Medulla oblongata (tissue), 1 donor: ENCODE measurements around the gene SRRM2.

Experiments used
- DNase-seq: peaks from one replicate; pipeline ENCODE4 v3.0.0-alpha.2; 2015; ENCODE audit errors: extremely low spot score

The SRRM2 gene

DNA sequence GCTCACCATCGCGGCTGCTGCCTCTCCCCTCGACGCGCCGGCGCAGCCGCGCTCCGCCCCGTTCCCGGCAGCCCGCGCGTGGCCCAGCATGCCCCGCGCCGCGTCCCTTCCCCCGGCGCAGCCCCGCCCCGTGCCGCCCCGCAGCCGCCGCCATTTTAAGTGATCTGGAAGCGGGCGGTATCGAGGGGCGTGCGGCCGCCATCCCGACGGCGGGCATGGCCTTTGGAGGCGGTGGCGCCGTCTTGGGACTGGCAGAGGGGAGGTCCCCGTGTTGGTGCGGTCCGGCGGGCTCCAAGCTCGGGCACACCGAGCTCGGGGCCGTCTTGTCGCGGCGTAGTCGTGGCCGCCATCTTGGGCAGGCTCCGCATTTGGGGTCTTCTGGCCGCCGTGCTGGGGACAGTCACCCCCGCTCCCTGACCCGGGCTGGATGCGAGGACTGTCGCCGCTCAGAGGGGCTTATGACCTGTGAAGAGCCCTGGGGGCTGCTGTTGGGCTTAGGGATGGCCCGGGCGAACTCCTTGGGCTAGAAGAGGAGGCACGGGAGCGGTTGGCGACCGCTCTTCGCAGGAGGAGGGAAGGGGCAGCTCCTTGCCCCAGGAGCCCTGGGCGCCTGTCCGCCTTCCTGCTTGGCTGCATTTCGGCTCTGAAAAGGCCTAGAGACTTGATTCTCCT, 24.9 kb downstream of the SRRM2 start, which contains the start of gene ELOB:
ELOB (minus strand) TSS at position 50 of the 672 bp plus-strand sequence; CDS start at position 9, 41 bp downstream.
- DNase-seq, result peak; percentile 81

DNA sequence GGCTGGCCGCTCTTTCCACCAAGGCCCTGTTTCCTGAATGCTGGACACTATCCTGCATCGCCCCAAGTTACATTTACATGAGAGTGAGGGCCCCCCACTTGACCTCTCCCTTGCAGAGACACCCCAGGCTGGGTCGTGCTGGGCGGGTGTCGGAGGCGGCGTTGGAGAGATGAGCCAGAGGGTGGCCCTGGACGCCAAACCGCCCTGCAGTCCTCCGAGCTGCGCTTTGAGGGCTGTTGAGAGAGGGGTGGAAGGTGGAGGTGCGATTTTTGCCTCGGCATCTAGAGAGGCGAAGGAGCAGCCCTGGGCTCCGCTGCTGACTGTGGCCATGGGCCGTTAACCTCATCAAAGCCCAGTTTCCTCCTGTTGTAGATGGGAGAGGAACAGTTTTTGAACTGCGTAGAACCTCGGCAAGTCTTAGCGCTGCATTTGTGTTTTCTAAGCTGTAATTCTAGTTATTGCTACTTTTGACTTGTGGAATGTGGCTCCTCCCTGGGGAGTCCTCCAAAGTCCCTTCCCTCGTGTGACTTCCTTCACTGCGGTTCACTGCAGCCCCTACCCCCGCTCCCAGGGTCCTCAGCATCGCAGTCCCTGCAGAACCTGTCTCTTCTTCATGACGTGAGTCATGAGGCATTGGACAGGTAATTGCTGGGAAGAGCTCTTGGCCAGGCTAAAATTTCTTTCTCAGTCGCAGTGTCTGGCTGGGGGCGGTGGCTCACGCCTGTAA, 25.6 kb downstream of the SRRM2 start:
- peak; percentile 27 for DNase-seq

GRCh38 chr16:2778630-2778958, 26.2 kb downstream of the SRRM2 start:
- no peak for DNase-seq

DNA sequence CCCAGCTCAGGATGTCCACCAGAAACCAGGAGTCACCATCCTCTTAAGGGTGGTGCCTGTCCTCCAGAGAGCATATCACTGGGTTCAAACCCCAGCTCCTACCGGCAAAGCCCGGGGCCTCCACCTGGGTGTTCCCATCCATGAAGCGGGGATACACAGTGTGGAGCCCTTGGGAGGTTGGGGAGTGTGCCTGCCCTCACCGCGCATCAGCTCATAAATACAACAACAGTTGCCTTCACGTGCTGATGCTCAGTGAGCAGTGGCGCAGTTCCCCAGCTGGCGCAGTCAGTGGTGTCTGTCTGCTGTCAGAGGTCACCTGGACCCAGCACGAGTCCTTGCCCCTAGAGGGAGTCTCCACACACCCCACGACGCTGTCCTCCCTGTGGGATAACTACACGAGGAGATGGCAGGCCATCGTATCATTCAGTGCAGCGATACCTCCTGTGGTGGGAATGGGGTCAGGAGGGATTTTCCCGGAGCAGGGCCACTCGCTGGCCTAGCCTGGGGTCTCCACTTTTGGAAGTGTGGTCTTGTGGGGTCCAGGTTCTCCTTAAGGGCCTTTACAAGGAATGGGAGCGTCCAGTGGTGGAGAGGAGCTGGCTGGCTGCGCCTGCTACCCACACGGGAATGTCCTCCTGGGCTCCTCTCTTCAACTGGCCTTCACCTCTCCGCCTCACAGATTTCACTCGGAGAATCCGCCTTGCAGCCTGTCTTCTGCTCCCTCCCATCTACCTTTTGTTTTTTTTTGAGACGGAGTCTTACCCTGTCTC, 26.9 kb downstream of the SRRM2 start:
- no peak for DNase-seq

DNA sequence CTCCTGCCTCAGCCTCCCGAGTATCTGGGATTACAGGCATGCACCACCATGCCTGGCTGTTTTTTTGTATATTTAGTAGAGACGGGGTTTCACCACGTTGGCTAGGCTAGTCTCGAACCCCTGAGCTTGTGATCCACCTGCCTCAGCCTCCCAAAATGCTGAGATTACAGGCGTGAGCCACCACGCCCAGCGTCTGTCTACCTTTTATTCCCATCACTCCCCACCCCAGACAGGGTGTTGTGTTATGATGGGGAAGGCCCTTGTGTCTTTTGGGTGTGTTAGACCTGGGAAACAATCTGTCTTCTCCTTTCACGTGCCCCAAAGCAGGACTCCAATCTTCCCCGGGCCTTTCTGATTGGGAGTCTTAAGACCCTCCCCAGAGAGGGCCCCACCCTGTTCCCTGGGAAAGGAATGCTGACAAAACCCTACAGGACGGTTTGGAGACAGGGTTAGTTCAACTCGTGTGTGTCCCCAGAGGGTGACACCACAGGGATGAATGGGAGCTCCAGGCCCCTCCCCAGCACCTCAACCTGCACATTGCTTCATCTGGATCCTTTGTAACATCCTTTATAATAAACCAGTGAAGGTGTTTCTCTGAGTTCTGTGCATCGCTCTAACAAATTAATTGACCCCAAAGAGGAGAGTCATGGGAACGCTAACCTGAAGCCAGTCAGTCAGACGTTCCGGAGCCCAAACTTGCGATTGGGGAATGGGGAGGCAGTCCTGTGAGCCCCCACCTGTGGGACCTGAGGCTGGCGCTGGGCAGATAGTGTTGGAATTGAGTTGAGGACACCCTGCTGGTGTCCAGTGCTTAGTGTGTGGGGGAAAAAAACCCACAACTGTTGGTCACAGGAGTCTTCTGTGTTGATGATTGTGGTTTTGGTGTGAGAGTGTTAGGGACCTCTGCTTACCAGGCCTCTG, 27.8 kb downstream of the SRRM2 start:
- no peak for DNase-seq

GRCh38 chr16:2782583-2783351, 30.3 kb downstream of the SRRM2 start:
- no peak for DNase-seq

- DNase-seq, result no peak
Measured at GRCh38 chr16:2783581-2784357, 31.3 kb downstream of the SRRM2 start.

GRCh38 chr16:2784358-2785100, 32.1 kb downstream of the SRRM2 start:
- no peak for DNase-seq

- no peak for DNase-seq
Measured at GRCh38 chr16:2785101-2785991, 32.9 kb downstream of the SRRM2 start.

DNA sequence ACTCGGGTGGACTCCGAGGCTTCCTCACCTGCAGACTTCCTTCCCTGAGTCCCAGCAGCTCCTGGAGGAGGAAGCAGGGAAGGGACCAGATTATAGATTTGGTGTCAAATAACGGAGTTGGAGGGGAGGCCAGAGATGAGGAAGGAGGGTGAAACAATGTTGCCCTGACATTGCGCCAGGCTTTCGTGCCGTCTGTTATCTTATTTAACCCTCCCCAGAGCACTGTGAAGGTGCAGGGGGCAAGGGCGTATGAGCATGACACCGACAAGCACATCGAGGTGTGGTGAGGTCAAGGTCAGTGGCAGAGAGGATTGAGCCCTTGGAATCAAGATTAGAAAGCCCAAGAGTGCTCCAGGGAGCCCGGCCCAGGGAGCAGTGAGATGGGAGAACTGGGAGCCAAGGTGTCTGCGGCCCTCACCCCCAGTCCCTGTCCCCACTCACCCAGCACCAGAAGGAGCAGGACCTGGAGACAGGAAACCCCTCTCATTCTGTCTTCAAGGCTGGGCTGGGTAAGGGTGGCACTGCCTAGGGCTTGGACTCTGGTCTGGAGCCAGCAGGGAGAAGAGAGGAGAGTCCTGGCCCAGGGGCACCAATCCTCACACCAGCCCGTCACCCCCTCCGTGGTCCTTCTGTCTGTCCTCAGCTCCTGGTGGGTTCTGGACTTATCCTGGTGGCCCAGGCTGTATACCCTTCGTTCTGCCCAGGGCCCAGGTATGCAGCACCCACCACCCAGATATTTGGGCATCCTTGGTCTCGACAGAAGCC, 33.8 kb downstream of the SRRM2 start:
- DNase-seq, result no peak

DNA sequence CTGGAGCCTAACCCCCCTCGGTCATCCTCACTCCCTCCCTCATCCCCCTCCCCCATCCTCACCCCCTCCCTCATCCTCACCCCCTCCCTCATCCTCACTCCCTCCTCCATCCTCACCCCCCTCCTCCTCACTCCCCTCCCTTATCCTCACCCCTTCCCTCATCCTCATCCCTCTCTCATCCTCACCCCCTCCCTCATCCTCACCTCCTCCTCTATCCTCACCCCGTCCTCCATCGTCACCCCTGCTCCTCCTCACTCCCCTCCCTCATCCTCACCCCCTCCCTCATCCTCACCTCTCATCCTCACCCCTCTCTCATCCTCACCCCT, 34.4 kb downstream of the SRRM2 start:
- DNase-seq, result no peak

DNA sequence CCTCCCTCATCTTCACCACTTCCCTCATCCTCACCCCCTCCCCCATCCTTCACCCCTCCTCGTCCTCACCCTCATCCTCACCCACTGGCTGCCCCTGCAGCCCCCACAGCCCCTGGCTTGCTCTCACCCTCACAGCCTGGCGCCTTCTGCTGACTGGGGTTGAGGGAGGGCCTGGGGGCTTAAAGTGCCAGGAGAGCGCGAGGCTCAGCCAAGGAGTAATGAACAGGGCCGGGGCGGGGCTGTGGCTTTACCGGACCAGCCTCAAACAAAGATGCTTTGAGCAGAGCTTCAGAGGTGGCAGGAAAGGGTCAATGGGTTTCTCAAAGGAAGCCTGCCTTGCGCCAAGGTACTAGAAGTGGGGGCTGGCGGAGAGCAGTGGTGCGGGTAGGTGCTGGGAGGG, 35.0 kb downstream of the SRRM2 start, which contains the start of gene PRSS33:
PRSS33 (minus strand) TSS at position 155 of the 400 bp plus-strand sequence. CDS start 1,013 bp downstream, outside the sequence.
- no peak for DNase-seq

DNA sequence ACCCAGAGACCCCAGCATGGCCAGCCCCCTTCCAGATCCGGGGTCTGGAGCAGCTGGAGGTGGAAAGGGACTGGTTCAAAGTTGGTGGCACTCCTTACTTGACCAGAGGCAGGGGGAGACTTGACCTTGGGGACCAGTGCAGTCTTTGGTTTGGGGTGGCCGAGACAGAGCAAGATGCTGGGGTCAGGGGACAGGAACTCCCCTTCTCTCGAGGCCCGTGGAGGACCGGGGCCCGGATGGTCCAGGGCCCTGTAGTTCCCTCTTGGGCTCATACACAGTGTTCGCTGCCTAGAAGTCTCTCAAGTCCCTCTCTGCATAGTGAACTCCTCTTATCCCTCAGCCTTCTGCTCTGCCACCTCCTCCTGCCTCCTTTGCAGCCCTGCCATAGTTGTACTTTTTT, 35.5 kb downstream of the SRRM2 start:
- no peak for DNase-seq

- no peak for DNase-seq
Measured at GRCh38 chr16:2790631-2791030, 38.2 kb downstream of the SRRM2 start.

GRCh38 chr16:2791174-2791573, 38.7 kb downstream of the SRRM2 start:
- no peak for DNase-seq

- no peak for DNase-seq
Measured at GRCh38 chr16:2792940-2793339, 40.5 kb downstream of the SRRM2 start.

DNA sequence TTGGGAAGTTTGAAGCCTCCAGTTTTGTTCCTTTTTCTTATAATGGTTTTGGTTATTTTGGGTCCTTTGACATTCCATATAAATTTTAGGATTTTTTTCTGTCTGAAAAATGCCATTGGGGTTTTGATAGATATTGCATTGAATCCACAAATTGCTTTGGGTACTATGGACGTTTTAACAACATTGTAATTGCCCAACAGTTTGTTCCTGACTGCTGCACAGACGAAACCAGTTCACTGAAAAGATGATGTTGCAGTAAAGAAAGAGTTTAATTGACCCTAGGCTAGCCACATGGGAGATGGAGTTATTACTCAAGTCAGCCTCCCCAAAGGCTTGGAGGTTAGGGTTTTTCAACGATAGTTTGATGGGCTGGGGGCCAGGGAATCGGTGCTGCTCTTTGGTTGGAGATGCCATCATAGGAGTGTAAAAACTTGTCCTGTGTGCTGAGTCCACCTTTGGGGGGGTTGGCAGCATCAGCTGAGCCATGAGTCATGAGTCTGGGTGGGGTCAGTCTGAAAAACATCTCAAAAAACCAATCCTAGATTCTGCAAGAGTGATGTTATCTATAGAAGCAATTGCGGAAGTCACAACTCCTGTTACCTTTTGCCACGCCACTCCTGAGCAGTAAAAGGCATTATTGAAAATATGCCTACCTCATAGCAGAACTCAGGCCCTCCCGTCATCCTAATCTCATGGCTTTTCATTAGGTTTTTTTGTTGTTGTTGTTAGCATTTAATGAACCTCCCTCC, 43.1 kb downstream of the SRRM2 start:
- no peak for DNase-seq
